Measurements from ENCODE around the gene ERGIC3.

- TF ChIP-seq CTCF (IDR thresholded peaks at IDR 0.05) = no peak
- no peak for TF ChIP-seq POLR2A (IDR thresholded peaks at IDR 0.05)
Measured at GRCh38 chr20:35502352-35502751, 39.5 kb upstream of the ERGIC3 start.
